SK-N-MC (cell line): Measurements from ENCODE around the gene TSPAN12.

Experiments used
- DNase-seq: peaks from one replicate; pipeline ENCODE4 v3.0.0-alpha.2; 2011; ENCODE audit warnings: low read depth, low spot score
- H3K27ac ChIP-seq: fragments of 200-600 bp; sonication (generic); 2 replicates; pipeline ENCODE4 v1.5.1; 2016; ENCODE audit warnings: mixed run types
- H3K36me3 ChIP-seq: fragments of 200-600 bp; sonication (generic); 2 replicates; pipeline ENCODE4 v1.6.1; 2017; ENCODE audit warnings: antibody characterized with exemption, low read length, mixed read lengths; ENCODE audit not compliant: insufficient read depth
- H3K4me3 ChIP-seq: fragments of 200-600 bp; sonication (generic); 2 replicates; pipeline ENCODE4 v1.5.1; 2016
- H3K9ac ChIP-seq: fragments of 200-600 bp; sonication (generic); 2 replicates; pipeline ENCODE4 v1.8.0; 2017; ENCODE audit warnings: mixed run types, mixed read lengths; ENCODE audit not compliant: insufficient read length
- H3K9me3 ChIP-seq: fragments of 200-600 bp; sonication (generic); 2 replicates; pipeline ENCODE4 v1.6.1; 2017; ENCODE audit warnings: low read depth, mild to moderate bottlenecking, antibody characterized with exemption, low read length, moderate library complexity, mixed read lengths
- EZH2 ChIP-seq: fragments of 200-600 bp; sonication (generic); IDR thresholded peaks from one replicate; pipeline ENCODE4 v1.6.1; 2017; ENCODE audit warnings: antibody characterized with exemption
- FOXP2 ChIP-seq: optimal IDR thresholded peaks from 2 replicates; pipeline ENCODE3; 2011; ENCODE audit warnings: mild to moderate bottlenecking, moderate library complexity; ENCODE audit not compliant: insufficient read depth; ENCODE audit errors: extremely low read length, control extremely low read depth
- POLR2AphosphoS5 ChIP-seq: IDR thresholded peaks from 2 replicates; pipeline ENCODE4 v1.6.1; 2012; ENCODE audit warnings: mild to moderate bottlenecking, low read depth, low read length, borderline replicate concordance

The TSPAN12 gene

GRCh38 chr7:120873401-120873800 lies 15.5 kb upstream of the TSPAN12 start:
- Histone ChIP-seq H3K4me3 (no peak overlapping the region), H3K27ac (no peak overlapping the region), H3K9me3 (no peaks in the 10 kb centered on the region), H3K9ac (no peak overlapping the region), H3K36me3 (no peaks in the 10 kb centered on the region)
- TF ChIP-seq FOXP2 (no peak), EZH2 (no peak), POLR2AphosphoS5 (no peak)
- DNase-seq = no peak

- DNase-seq = no peak
- no peaks in the 10 kb centered on the region for H3K36me3 ChIP-seq
- TF ChIP-seq POLR2AphosphoS5 (no peak), FOXP2 (no peak), EZH2 (no peak)
- H3K9me3 ChIP-seq = no peaks in the 10 kb centered on the region
- no peak overlapping the region for H3K4me3 ChIP-seq
- no peak overlapping the region for H3K27ac ChIP-seq
- H3K9ac ChIP-seq = no peak overlapping the region
These were observed 11.8 kb upstream of the TSPAN12 start for GRCh38 chr7:120869700-120870099.

GRCh38 chr7:120867932-120868331 lies 10.0 kb upstream of the TSPAN12 start:
- Histone ChIP-seq H3K4me3 (no peak overlapping the region), H3K9ac (no peak overlapping the region), H3K36me3 (no peaks in the 10 kb centered on the region), H3K27ac (no peak overlapping the region), H3K9me3 (no peaks in the 10 kb centered on the region)
- no peak for TF ChIP-seq POLR2AphosphoS5
- TF ChIP-seq FOXP2 = no peak
- TF ChIP-seq EZH2 = no peak
- no peak for DNase-seq

- no peak overlapping the region for H3K9ac ChIP-seq
- no peak for DNase-seq
- H3K4me3 ChIP-seq = no peak overlapping the region
- TF ChIP-seq EZH2 = no peak
- no peak for TF ChIP-seq FOXP2
- no peak for TF ChIP-seq POLR2AphosphoS5
- H3K9me3 ChIP-seq = no peaks in the 10 kb centered on the region
- no peaks in the 10 kb centered on the region for H3K36me3 ChIP-seq
- H3K27ac ChIP-seq = no peak overlapping the region
These were observed 7.4 kb upstream of the TSPAN12 start for GRCh38 chr7:120865191-120865981.

GRCh38 chr7:120864141-120864900 lies 6.4 kb upstream of the TSPAN12 start:
- H3K4me3 ChIP-seq = no peak overlapping the region
- H3K9me3 ChIP-seq = no peaks in the 10 kb centered on the region
- TF ChIP-seq FOXP2 = no peak
- no peak for TF ChIP-seq EZH2
- no peak for TF ChIP-seq POLR2AphosphoS5
- H3K9ac ChIP-seq = no peak overlapping the region
- H3K36me3 ChIP-seq = no peaks in the 10 kb centered on the region
- DNase-seq = no peak
- no peak overlapping the region for H3K27ac ChIP-seq

- Histone ChIP-seq H3K9ac (no peak overlapping the region), H3K27ac (no peak overlapping the region), H3K36me3 (no peaks in the 10 kb centered on the region), H3K9me3 (no peaks in the 10 kb centered on the region), H3K4me3 (no peak overlapping the region)
- TF ChIP-seq POLR2AphosphoS5 = no peak
- TF ChIP-seq FOXP2 = no peak
- no peak for TF ChIP-seq EZH2
- no peak for DNase-seq
These were observed 5.1 kb upstream of the TSPAN12 start for GRCh38 chr7:120862987-120863590.

GRCh38 chr7:120860156-120860555 lies 2.2 kb upstream of the TSPAN12 start:
- no peak overlapping the region for H3K27ac ChIP-seq
- H3K9ac ChIP-seq = no peak overlapping the region
- no peak for DNase-seq
- no peaks in the 10 kb centered on the region for H3K36me3 ChIP-seq
- no peak overlapping the region for H3K4me3 ChIP-seq
- TF ChIP-seq FOXP2 (no peak), EZH2 (no peak), POLR2AphosphoS5 (no peak)
- H3K9me3 ChIP-seq = no peaks in the 10 kb centered on the region

- Histone ChIP-seq H3K9ac (no peak overlapping the region), H3K36me3 (no peaks in the 10 kb centered on the region), H3K27ac (no peak overlapping the region), H3K4me3 (no peak overlapping the region), H3K9me3 (no peaks in the 10 kb centered on the region)
- no peak for DNase-seq
- TF ChIP-seq EZH2 (no peak), FOXP2 (no peak), POLR2AphosphoS5 (no peak)
These were observed 1.5 kb upstream of the TSPAN12 start for GRCh38 chr7:120859459-120859858.
